ENCODE data around the gene FGF22. TPM values are rescaled to one million over a fixed set of nuclear protein-coding genes. Genes with fewer than 3 reads are reported as not detected.
"Not testable (repeated sequence)": the region's sequence is repeated elsewhere in the genome, so short reads cannot be mapped to it uniquely, and the experiment has no call there.

Gene FGF22
- total and polyA plus RNA-seq, 2 of the 13 experiments (the other 11 are each of a cell fraction or from before 2014, with no cell fraction given) = 0.24 TPM; not detected in 1

DNA sequence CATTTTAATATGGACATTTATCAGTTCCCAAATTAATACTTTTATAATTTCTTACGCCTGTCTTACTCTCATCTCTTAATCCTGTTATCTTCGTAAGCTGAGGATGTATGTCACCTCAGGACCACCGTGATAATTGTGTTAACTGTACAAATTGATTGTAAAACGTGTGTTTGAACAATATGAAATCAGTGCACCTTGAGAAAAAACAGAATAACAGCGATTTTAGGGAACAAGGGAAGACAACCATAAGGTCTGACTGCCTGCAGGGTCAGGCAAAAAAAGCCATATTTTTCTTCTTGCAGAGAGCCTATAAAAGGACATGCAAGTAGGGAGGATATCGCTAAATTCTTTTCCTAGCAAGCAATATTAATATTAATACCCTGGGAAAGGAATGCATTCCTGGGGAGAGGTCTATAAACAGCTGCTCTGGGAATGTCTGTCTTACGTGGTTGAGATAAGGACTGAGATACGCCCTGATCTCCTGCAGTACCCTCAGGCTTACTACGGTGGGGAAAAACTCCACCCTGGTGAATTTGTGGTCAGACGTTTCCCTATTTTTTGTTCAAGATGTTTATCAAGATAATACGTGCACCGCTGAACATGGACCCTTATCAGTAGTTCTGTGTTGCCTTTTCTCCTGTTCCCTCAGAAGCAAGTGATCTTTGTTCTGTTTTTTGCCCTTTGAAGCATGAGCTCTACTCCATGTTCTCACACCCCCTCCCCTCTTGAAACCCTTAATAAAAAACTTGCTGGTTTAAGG, 29.2 kb downstream of the FGF22 start:
- ATAC-seq; H3K79me2 ChIP-seq (ENCODE audit: insufficient read depth, low read length); CTCF ChIA-PET (ENCODE audit: low intra/inter-chr PET ratio, low total read pairs); H3K9me3 ChIP-seq (ENCODE audit: low read length); H3K27me3 ChIP-seq (ENCODE audit: control insufficient read depth in 1 of 2, insufficient read depth in 2 of 2, low read length in 2 of 2); BruUV-seq (replicated peaks); H3K9ac ChIP-seq (ENCODE audit: insufficient read depth, low read depth, low read length); H3K36me3 ChIP-seq (replicated peaks in 1 of 2; ENCODE audit: control insufficient read depth in 1 of 2, insufficient read depth in 2 of 2, low read length in 2 of 2); H2AFZ ChIP-seq (ENCODE audit: low read length); H4K20me1 ChIP-seq (ENCODE audit: insufficient read depth, low read length); TF ChIP-seq SOX13 (IDR thresholded peaks at IDR 0.05); NR2F6 (CRISPR knock-in tag; IDR thresholded peaks at IDR 0.05); LCORL (IDR thresholded peaks at IDR 0.05); FOXP1 (IDR thresholded peaks at IDR 0.05): not testable (repeated sequence)
- Histone ChIP-seq H3K4me2 (ENCODE audit: low read depth, low read length) (peak overlapping the region; percentile 56), H3K4me1 (ENCODE audit: insufficient read depth, low read length) (peaks cover 75% of the 10 kb centered on the region), H3K4me3 (replicated peaks in 1 of 3; ENCODE audit: insufficient read depth in 1 of 3, low read depth in 2 of 3, low read length in 3 of 3) (peak overlapping the region in 1 of 3 experiments; percentile 18; a peak in 1 of 6 replicates), H3K27ac (ENCODE audit: extremely low read length, insufficient read depth, low read length) (peak overlapping the region; percentile 31)
- in situ Hi-C loops (cut with HindIII; ENCODE audit: extremely low pct_ligation_motif_present, low pct_unique_long_range_greater_than_20kb) (loop anchor here (5.0 kb wide), 1 partner anchor 63 kb away; no protein-coding TSS in a partner anchor), intact Hi-C loops (cut with micrococcal nuclease; ENCODE audit: unreplicated experiment) (loop anchor here (10.0 kb wide), 2 partner anchors 84 to 256 kb away; partner anchors contain the start of genes ARID3A and HCN2)
- POLR2A ChIA-PET = interaction anchor here (0.7 to 2.8 kb wide), 6 partner anchors 9 to 84 kb away, joined by 3 to 13 read pairs (median 7); no protein-coding TSS in a partner anchor
- WGBS (ENCODE audit: low lambda C conversion rate) = 20% methylated on average over 12 of the region's 12 CpGs
- FAIRE-seq (peak; percentile 58), DNase-seq (ENCODE audit: low spot score) (peak; percentile 84)
- TF ChIP-seq SOX13 (CRISPR knock-in tag; conservative IDR thresholded peaks at IDR 0.05 in 1 of 2, IDR thresholded peaks at IDR 0.05 in 1 of 2) (peak in 1 of 2 experiments; percentile 52; a peak in 1 of 4 replicates), NR2F6 (IDR thresholded peaks at IDR 0.05) (peak; percentile 51; the same call in 1 of the 2 replicates), GATAD2A (CRISPR knock-in tag; IDR thresholded peaks at IDR 0.05) (peak; percentile 71; the same call in 1 of the 2 replicates), ATF1 (CRISPR knock-in tag; IDR thresholded peaks at IDR 0.05) (0 out of 2 replicates have a peak, but pooled peaks have one; percentile 18), KDM6A (CRISPR knock-in tag; IDR thresholded peaks at IDR 0.05; ENCODE audit: low read depth) (peak; percentile 42; the same call in 1 of the 2 replicates), FOXA3 (CRISPR knock-in tag; IDR thresholded peaks at IDR 0.05) (peak; percentile 34; the same call in 1 of the 2 replicates), MEF2D (CRISPR knock-in tag; IDR thresholded peaks at IDR 0.05) (0 out of 2 replicates have a peak, but pooled peaks have one; percentile 37), SOX5 (CRISPR knock-in tag; IDR thresholded peaks at IDR 0.05; ENCODE audit: borderline replicate concordance) (peak; percentile 43; the same call in 1 of the 2 replicates), ZNF772 (CRISPR knock-in tag; IDR thresholded peaks at IDR 0.05) (0 out of 2 replicates have a peak, but pooled peaks have one; percentile 30), LCORL (CRISPR knock-in tag; IDR thresholded peaks at IDR 0.05) (peak; percentile 72), FOXP1 (CRISPR knock-in tag; IDR thresholded peaks at IDR 0.05) (peak; percentile 51; the same call in 1 of the 2 replicates), NCOR1 (IDR thresholded peaks at IDR 0.05; ENCODE audit: borderline replicate concordance, low read length) (peak; percentile 88), SPEN (CRISPR knock-in tag; IDR thresholded peaks at IDR 0.05; ENCODE audit: low read depth) (peak; percentile 70; the same call in 1 of the 2 replicates)
- TF ChIP-seq, protein P1, sequence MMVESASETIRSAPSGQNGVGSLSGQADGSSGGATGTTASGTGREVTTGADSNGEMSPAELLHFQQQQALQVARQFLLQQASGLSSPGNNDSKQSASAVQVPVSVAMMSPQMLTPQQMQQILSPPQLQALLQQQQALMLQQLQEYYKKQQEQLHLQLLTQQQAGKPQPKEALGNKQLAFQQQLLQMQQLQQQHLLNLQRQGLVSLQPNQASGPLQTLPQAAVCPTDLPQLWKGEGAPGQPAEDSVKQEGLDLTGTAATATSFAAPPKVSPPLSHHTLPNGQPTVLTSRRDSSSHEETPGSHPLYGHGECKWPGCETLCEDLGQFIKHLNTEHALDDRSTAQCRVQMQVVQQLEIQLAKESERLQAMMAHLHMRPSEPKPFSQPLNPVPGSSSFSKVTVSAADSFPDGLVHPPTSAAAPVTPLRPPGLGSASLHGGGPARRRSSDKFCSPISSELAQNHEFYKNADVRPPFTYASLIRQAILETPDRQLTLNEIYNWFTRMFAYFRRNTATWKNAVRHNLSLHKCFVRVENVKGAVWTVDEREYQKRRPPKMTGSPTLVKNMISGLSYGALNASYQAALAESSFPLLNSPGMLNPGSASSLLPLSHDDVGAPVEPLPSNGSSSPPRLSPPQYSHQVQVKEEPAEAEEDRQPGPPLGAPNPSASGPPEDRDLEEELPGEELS (CRISPR knock-in tag; IDR thresholded peaks at IDR 0.05) = peak; percentile 54; the same call in 1 of the 2 replicates
- TF ChIP-seq, protein P2, sequence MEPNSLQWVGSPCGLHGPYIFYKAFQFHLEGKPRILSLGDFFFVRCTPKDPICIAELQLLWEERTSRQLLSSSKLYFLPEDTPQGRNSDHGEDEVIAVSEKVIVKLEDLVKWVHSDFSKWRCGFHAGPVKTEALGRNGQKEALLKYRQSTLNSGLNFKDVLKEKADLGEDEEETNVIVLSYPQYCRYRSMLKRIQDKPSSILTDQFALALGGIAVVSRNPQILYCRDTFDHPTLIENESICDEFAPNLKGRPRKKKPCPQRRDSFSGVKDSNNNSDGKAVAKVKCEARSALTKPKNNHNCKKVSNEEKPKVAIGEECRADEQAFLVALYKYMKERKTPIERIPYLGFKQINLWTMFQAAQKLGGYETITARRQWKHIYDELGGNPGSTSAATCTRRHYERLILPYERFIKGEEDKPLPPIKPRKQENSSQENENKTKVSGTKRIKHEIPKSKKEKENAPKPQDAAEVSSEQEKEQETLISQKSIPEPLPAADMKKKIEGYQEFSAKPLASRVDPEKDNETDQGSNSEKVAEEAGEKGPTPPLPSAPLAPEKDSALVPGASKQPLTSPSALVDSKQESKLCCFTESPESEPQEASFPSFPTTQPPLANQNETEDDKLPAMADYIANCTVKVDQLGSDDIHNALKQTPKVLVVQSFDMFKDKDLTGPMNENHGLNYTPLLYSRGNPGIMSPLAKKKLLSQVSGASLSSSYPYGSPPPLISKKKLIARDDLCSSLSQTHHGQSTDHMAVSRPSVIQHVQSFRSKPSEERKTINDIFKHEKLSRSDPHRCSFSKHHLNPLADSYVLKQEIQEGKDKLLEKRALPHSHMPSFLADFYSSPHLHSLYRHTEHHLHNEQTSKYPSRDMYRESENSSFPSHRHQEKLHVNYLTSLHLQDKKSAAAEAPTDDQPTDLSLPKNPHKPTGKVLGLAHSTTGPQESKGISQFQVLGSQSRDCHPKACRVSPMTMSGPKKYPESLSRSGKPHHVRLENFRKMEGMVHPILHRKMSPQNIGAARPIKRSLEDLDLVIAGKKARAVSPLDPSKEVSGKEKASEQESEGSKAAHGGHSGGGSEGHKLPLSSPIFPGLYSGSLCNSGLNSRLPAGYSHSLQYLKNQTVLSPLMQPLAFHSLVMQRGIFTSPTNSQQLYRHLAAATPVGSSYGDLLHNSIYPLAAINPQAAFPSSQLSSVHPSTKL (CRISPR knock-in tag; IDR thresholded peaks at IDR 0.05) = peak; percentile 57; the same call in 1 of the 2 replicates
